D721Med (cell line): ENCODE measurements around the gene TUBG1.
"Not testable (repeated sequence)": the region's sequence is repeated elsewhere in the genome, so short reads cannot be mapped to it uniquely, and the experiment has no call there.

ENCODE experiments used
- DNase-seq: peaks from one replicate; pipeline ENCODE4 v3.0.0; 2011; ENCODE audit warnings: low spot score; ENCODE audit not compliant: insufficient read length
- FAIRE-seq: peaks from 2 replicates; lab custom pipeline; 2011; peaks lifted over from hg19 to GRCh38; lab: Jason Lieb, UNC
- CTCF ChIP-seq: IDR thresholded peaks from 2 replicates; pipeline ENCODE4 v1.5.1; 2012; ENCODE audit warnings: mild to moderate bottlenecking, control low read depth; ENCODE audit not compliant: insufficient read depth; ENCODE audit errors: missing control alignments

TUBG1 gene

DNA sequence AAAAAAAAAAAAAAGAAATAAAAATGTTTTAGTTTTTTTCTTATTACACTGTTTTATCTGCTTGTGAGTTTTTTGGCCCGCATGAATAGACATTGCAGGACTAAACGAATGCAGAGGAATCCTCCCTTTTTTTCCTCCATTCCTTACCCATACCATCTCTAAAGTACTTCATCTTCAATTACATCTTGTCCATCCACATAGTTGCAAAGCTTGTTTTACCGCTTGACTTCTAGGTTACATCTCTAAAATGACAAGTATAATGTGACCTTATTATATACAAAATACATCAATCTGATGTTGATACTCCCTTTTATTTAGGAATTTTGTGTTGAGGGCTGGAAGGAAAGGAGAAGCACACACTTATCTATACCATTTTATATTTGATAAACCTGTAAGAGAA, 13.1 kb upstream of the TUBG1 start:
- TF ChIP-seq CTCF: no peak
- DNase-seq (no peak), FAIRE-seq (no peak)

GRCh38 chr17:42598905-42599304, 10.6 kb upstream of the TUBG1 start:
- TF ChIP-seq CTCF: no peak
- FAIRE-seq (no peak), DNase-seq (no peak)

DNA sequence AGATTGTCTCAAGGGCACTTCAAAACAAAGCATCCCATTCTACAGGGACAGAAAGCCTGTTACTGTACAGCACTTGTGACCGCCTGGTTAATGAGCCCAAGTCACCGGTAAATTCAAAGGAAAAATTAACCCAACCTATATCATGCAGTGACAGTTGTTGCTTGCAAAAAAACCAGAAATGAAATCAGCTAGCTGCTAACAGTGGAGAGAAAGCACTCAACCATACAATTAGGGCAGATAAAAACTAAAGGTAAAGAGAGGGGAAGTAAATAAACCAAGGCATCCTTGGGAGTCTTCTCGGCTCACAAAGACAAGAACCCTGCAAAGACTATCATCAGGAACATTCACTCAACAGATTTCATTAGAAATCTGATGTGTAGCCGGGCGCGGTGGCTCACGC, 6.2 kb upstream of the TUBG1 start:
- no peak for FAIRE-seq

DNA sequence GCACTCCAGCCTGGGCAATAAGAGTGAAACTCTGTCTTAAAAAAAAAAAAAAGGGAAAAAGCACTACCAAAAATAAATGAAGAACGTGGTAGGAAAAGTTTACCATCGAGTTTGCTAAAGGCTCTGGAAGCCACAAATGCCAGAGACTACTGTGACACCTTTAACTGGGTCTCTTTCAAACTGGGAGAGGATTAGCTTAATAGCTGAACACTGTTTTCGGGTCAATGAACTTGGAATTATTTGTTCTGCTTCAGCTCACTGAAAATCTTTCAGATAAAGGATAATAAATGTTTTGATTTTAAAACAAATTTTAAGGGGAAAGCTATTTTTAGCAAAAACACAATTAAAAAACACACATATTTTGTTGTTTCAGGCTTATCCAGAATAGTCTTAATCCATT, 1.7 kb upstream of the TUBG1 start:
- TF ChIP-seq CTCF: no peak
- DNase-seq (no peak), FAIRE-seq (no peak)

More for the DNA sequence above, 6.2 kb upstream of the TUBG1 start:
- DNase-seq: no peak
- no peak for TF ChIP-seq CTCF

GRCh38 chr17:42608305-42609181, 940 bp upstream of the TUBG1 start:
- FAIRE-seq: no peak
- TF ChIP-seq CTCF: no peak
- no peak for DNase-seq

DNA sequence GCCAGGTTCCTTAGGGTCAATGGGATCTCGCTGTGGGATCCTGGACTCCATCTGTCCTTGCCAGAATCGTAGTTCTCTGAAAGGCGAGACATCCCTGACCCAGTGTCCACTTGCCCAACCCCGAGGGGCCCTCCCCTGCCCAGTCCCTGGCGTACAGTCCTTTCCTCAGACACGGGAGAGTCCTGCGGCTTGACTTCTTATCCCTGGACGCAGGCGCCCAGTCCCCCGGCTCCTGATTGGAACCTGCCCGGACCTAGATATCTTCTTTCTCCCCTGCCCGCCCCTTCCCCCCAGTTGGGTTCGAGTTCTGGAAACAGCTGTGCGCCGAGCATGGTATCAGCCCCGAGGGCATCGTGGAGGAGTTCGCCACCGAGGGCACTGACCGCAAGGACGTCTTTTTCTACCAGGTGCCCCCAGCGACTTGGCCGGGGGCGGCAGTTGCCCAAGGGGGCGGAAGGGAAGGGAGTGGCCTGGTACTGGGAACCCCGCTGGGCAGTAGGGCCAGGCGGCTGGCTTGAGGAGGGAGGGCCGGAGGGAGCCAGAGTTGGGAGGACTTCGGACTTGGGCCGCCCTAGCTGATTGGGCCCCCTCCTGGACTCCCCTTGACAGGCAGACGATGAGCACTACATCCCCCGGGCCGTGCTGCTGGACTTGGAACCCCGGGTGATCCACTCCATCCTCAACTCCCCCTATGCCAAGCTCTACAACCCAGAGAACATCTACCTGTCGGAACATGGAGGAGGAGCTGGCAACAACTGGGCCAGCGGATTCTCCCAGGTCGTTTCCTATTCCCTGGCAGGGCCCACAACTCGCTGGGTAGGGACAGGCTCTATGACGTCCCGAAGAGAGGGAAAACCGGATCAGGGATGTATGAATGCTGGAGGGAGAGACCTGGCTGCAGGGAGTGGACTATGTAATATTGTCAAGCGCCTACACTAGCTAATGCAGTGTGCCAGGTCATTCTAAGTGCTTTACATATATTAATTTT, 625 bp downstream of the TUBG1 start:
- not testable (repeated sequence) for FAIRE-seq, DNase-seq

GRCh38 chr17:42612013-42612412, 2.5 kb downstream of the TUBG1 start:
- FAIRE-seq (no peak), DNase-seq (no peak)
- TF ChIP-seq CTCF: no peak
